Epithelial cell of prostate (primary cell): Measurements from ENCODE around the gene PINK1.
A peak's percentile ranks its signal among the peaks of the same experiment; 100 is the strongest.

ENCODE experiments used
- DNase-seq: peaks from one replicate; pipeline ENCODE4 v3.0.0-alpha.2; 2011; ENCODE audit warnings: low read depth, low spot score
- H3K27ac ChIP-seq: fragments of 450-650 bp; 2 replicates; pipeline ENCODE4 v1.5.1; 2017; ENCODE audit warnings: mild to moderate bottlenecking

Gene PINK1

GRCh38 chr1:20609541-20609940, 23.7 kb upstream of the PINK1 start:
- H3K27ac ChIP-seq, result no peak overlapping the region

GRCh38 chr1:20610970-20611369, 22.3 kb upstream of the PINK1 start:
- peak overlapping the region; percentile 95 for H3K27ac ChIP-seq
- DNase-seq, result no peak

More at GRCh38 chr1:20609541-20609940, 23.7 kb upstream of the PINK1 start:
- DNase-seq, result no peak

GRCh38 chr1:20611652-20612051, 21.6 kb upstream of the PINK1 start:
- peak overlapping the region; percentile 95 for H3K27ac ChIP-seq
- DNase-seq, result no peak

GRCh38 chr1:20612221-20612746, 21.0 kb upstream of the PINK1 start:
- peak overlapping the region; percentile 95 for H3K27ac ChIP-seq
- DNase-seq, result peak; percentile 64

GRCh38 chr1:20614131-20614579, 19.1 kb upstream of the PINK1 start:
- no peak for DNase-seq
- H3K27ac ChIP-seq, result peak overlapping the region; percentile 95

GRCh38 chr1:20615946-20616846, 17.1 kb upstream of the PINK1 start:
- no peak for DNase-seq
- no peak overlapping the region for H3K27ac ChIP-seq

GRCh38 chr1:20616847-20617487, 16.3 kb upstream of the PINK1 start:
- no peak for DNase-seq
- H3K27ac ChIP-seq, result no peak overlapping the region

GRCh38 chr1:20618550-20618949, 14.7 kb upstream of the PINK1 start:
- no peak for DNase-seq
- no peak overlapping the region for H3K27ac ChIP-seq

GRCh38 chr1:20619999-20620398, 13.3 kb upstream of the PINK1 start:
- no peak overlapping the region for H3K27ac ChIP-seq
- no peak for DNase-seq

GRCh38 chr1:20621012-20621411, 12.2 kb upstream of the PINK1 start:
- DNase-seq, result no peak
- no peak overlapping the region for H3K27ac ChIP-seq

GRCh38 chr1:20624709-20625108, 8.5 kb upstream of the PINK1 start:
- H3K27ac ChIP-seq, result no peak overlapping the region
- DNase-seq, result no peak

GRCh38 chr1:20625176-20626097, 7.8 kb upstream of the PINK1 start:
- no peak for DNase-seq
- H3K27ac ChIP-seq, result no peak overlapping the region

GRCh38 chr1:20626098-20626427, 7.2 kb upstream of the PINK1 start:
- DNase-seq, result no peak
- no peak overlapping the region for H3K27ac ChIP-seq

GRCh38 chr1:20626524-20626923, 6.7 kb upstream of the PINK1 start:
- H3K27ac ChIP-seq, result no peak overlapping the region
- no peak for DNase-seq

GRCh38 chr1:20630729-20631128, 2.5 kb upstream of the PINK1 start:
- H3K27ac ChIP-seq, result no peak overlapping the region
- no peak for DNase-seq

- no peak for DNase-seq
- no peak overlapping the region for H3K27ac ChIP-seq
These were observed 872 bp upstream of the PINK1 start for GRCh38 chr1:20632386-20632785.

- peak overlapping the region; percentile 74 for H3K27ac ChIP-seq
- no peak for DNase-seq
These were observed 871 bp downstream of the PINK1 start for GRCh38 chr1:20634065-20634593.

- DNase-seq, result no peak
- H3K27ac ChIP-seq, result peak overlapping the region; percentile 74
These were observed 1.4 kb downstream of the PINK1 start for GRCh38 chr1:20634594-20635084.

- H3K27ac ChIP-seq, result no peak overlapping the region
- DNase-seq, result no peak
These were observed 3.6 kb downstream of the PINK1 start for GRCh38 chr1:20636785-20637347.

- peak; percentile 8 for DNase-seq
- H3K27ac ChIP-seq, result no peak overlapping the region
These were observed 6.9 kb downstream of the PINK1 start for GRCh38 chr1:20640183-20640597.
